GM12875 (cell line): Measurements from ENCODE around the gene THADA.

Experiments
- H3K4me3 ChIP-seq: one replicate; pipeline ENCODE4 v1.5.1; 2011; ENCODE audit warnings: low read depth, low read length, control low read depth
- CTCF ChIP-seq: IDR thresholded peaks from 2 replicates; pipeline ENCODE4 v1.5.1; 2011; ENCODE audit warnings: low read depth, mild to moderate bottlenecking, control low read depth, inconsistent platforms, low read length, moderate library complexity, borderline replicate concordance; ENCODE audit not compliant: insufficient read depth

THADA gene

GRCh38 chr2:43343573-43344304 is 252.1 kb downstream of the THADA start:
- no peak overlapping the region for H3K4me3 ChIP-seq
- TF ChIP-seq CTCF, result no peak

GRCh38 chr2:43341959-43342757 is 253.7 kb downstream of the THADA start:
- TF ChIP-seq CTCF, result no peak
- H3K4me3 ChIP-seq, result no peak overlapping the region

GRCh38 chr2:43340945-43341356 is 254.9 kb downstream of the THADA start:
- no peak overlapping the region for H3K4me3 ChIP-seq
- TF ChIP-seq CTCF, result no peak

GRCh38 chr2:43340066-43340465 is 255.8 kb downstream of the THADA start:
- no peak for TF ChIP-seq CTCF

GRCh38 chr2:43333656-43334144 is 262.1 kb downstream of the THADA start:
- no peak overlapping the region for H3K4me3 ChIP-seq
- no peak for TF ChIP-seq CTCF

More at GRCh38 chr2:43340066-43340465, 255.8 kb downstream of the THADA start:
- no peak overlapping the region for H3K4me3 ChIP-seq

GRCh38 chr2:43333101-43333655 is 262.7 kb downstream of the THADA start:
- no peak overlapping the region for H3K4me3 ChIP-seq
- no peak for TF ChIP-seq CTCF
